DMS 273 (cell line): Measurements from ENCODE around the gene FTO.

Source experiments
- DNase-seq: peaks from one replicate; lab custom pipeline; 2025; ENCODE audit not compliant: unreplicated experiment; lab: John Stamatoyannopoulos, UW

The FTO gene

GRCh38 chr16:53780051-53780450 lies 76.1 kb downstream of the FTO start:
- no peak for DNase-seq

- no peak for DNase-seq
These were observed 77.2 kb downstream of the FTO start for GRCh38 chr16:53781023-53781605.

GRCh38 chr16:53782148-53782547 lies 78.2 kb downstream of the FTO start:
- DNase-seq = no peak

- no peak for DNase-seq
These were observed 80.3 kb downstream of the FTO start for GRCh38 chr16:53784291-53784690.

GRCh38 chr16:53785044-53785443 lies 81.1 kb downstream of the FTO start:
- no peak for DNase-seq

- DNase-seq = no peak
These were observed 82.0 kb downstream of the FTO start for GRCh38 chr16:53785916-53786315.

- no peak for DNase-seq
These were observed 83.5 kb downstream of the FTO start for GRCh38 chr16:53787423-53787822.

GRCh38 chr16:53789137-53789536 lies 85.2 kb downstream of the FTO start:
- DNase-seq = no peak

- DNase-seq = no peak
These were observed 88.4 kb downstream of the FTO start for GRCh38 chr16:53792161-53792951.

- DNase-seq = no peak
These were observed 99.5 kb downstream of the FTO start for GRCh38 chr16:53803451-53803850.

- DNase-seq = no peak
These were observed 100.0 kb downstream of the FTO start for GRCh38 chr16:53803998-53804397.

- no peak for DNase-seq
These were observed 100.5 kb downstream of the FTO start for GRCh38 chr16:53804467-53804866.

GRCh38 chr16:53805113-53805512 lies 101.2 kb downstream of the FTO start:
- no peak for DNase-seq

- DNase-seq = no peak
These were observed 101.8 kb downstream of the FTO start for GRCh38 chr16:53805752-53806151.

- no peak for DNase-seq
These were observed 105.4 kb downstream of the FTO start for GRCh38 chr16:53809088-53809932.

- DNase-seq = no peak
These were observed 109.0 kb downstream of the FTO start for GRCh38 chr16:53812914-53813313.

GRCh38 chr16:53814801-53815200 lies 110.8 kb downstream of the FTO start:
- no peak for DNase-seq

GRCh38 chr16:53816211-53816836 lies 112.4 kb downstream of the FTO start:
- DNase-seq = no peak

- no peak for DNase-seq
These were observed 113.3 kb downstream of the FTO start for GRCh38 chr16:53817117-53817755.

GRCh38 chr16:53817812-53818550 lies 114.0 kb downstream of the FTO start:
- DNase-seq = no peak
